ENCODE results near the gene NPHS1. TPM values are rescaled to one million over a fixed set of nuclear protein-coding genes. Genes with fewer than 3 reads are reported as not detected.

Gene NPHS1
- total and polyA plus RNA-seq, 2 of the 8 experiments (the other 6 are each of a cell fraction or from before 2014, with no cell fraction given) = 1.3 to 1.4 TPM

DNA sequence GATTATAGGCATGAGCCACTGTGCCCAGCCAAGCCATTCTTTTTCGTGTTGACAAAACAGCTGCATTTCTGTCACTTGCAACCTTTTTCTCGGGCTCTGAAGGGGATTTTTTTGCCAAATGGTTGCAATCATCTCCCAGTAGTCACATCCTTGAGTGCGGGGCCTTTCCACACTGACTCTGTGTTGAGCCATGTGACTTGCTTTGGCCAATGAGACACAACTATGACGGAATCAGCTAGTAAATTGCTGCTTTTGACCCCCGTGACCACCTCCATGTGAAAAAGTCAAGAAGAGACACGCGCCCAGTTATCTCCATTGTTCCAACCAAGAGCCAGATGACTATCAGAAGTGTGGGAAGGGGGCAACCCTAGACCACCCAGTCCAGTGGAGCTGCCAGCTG is 18.3 kb downstream of the NPHS1 start:
- Histone ChIP-seq H3K4ac (replicated peaks; ENCODE audit: insufficient read length, low read depth, low read length) (no peak overlapping the region), H4K20me1 (replicated peaks in 1 of 2; ENCODE audit: control insufficient read depth in 1 of 2, insufficient read depth in 2 of 2, low read length in 2 of 2) (no peaks in the 10 kb centered on the region), H2BK120ac (replicated peaks; ENCODE audit: low read depth, low read length) (no peak overlapping the region), H3K56ac (replicated peaks; ENCODE audit: insufficient read length, low read depth, low read length) (no peak overlapping the region), H3K4me2 (ENCODE audit: insufficient read depth in 1 of 2, low read depth in 2 of 2, low read length in 2 of 2) (no peak overlapping the region), H2AK5ac (ENCODE audit: low read depth, low read length) (no peak overlapping the region), H3K9me3 (ENCODE audit: insufficient read depth in 2 of 2, low read depth in 1 of 2, low read length in 1 of 2) (no peaks in the 10 kb centered on the region), H3K4me1 (replicated peaks in 1 of 4; ENCODE audit: control insufficient read depth in 3 of 4, insufficient read depth in 4 of 4, low read length in 3 of 4) (no peaks in the 10 kb centered on the region), H2BK5ac (ENCODE audit: low read depth, low read length) (no peak overlapping the region), H3K9ac (replicated peaks in 1 of 4; ENCODE audit: extremely low read depth in 1 of 4, low read depth in 3 of 4, low read length in 3 of 4) (no peak overlapping the region), H3K36me3 (ENCODE audit: control insufficient read depth in 2 of 4, insufficient read depth in 4 of 4, low read length in 3 of 4) (no peaks in the 10 kb centered on the region), H2BK12ac (ENCODE audit: low read depth, low read length) (no peak overlapping the region), H3K27me3 (replicated peaks in 1 of 4; ENCODE audit: control insufficient read depth in 3 of 4, extremely low read depth in 1 of 4, insufficient read depth in 3 of 4, low read length in 3 of 4) (no peaks in the 10 kb centered on the region; a peak in 1 of 7 replicates), H3K18ac (ENCODE audit: extremely low read depth, low read length) (no peak overlapping the region), H3K14ac (ENCODE audit: insufficient read length) (no peak overlapping the region), H3K79me1 (ENCODE audit: low read depth, low read length) (no peaks in the 10 kb centered on the region), H4K5ac (ENCODE audit: insufficient read length, low read depth, low read length) (no peak overlapping the region), H3K23me2 (ENCODE audit: low read depth, low read length) (no peaks in the 10 kb centered on the region), H3K4me3 (ENCODE audit: extremely low read depth in 1 of 4, insufficient read depth in 2 of 4, low read depth in 3 of 4, low read length in 4 of 4) (no peak overlapping the region), H3K27ac (ENCODE audit: low read depth, low read length) (no peak overlapping the region), H2AFZ (ENCODE audit: low read length) (peak overlapping the region; percentile 63; the same call in 1 of the 2 replicates), H4K8ac (ENCODE audit: extremely low read depth, insufficient read depth, low read length) (no peak overlapping the region), H3K79me2 (ENCODE audit: control insufficient read depth in 1 of 2, insufficient read depth in 2 of 2, low read length in 2 of 2) (no peaks in the 10 kb centered on the region), H3K23ac (ENCODE audit: insufficient read length) (no peak overlapping the region), H2BK20ac (ENCODE audit: low read length) (no peak overlapping the region), H2BK15ac (ENCODE audit: low read length) (no peak overlapping the region), H4K91ac (replicated peaks; ENCODE audit: insufficient read length, low read length) (no peak overlapping the region)
- TF ChIP-seq, protein P1, sequence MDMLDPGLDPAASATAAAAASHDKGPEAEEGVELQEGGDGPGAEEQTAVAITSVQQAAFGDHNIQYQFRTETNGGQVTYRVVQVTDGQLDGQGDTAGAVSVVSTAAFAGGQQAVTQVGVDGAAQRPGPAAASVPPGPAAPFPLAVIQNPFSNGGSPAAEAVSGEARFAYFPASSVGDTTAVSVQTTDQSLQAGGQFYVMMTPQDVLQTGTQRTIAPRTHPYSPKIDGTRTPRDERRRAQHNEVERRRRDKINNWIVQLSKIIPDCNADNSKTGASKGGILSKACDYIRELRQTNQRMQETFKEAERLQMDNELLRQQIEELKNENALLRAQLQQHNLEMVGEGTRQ (IDR thresholded peaks at IDR 0.05; ENCODE audit: low read length) = peak; percentile 28; the same call in 1 of the 2 replicates
- no peak for TF ChIP-seq YY1 (IDR thresholded peaks at IDR 0.05; ENCODE audit: low read depth, low read length)
- WGBS, 2 experiments (ENCODE audit: extremely low coverage in 1 of 2, insufficient coverage in 1 of 2, insufficient read length in 1 of 2, insufficient replicate concordance in 2 of 2, low coverage in 1 of 2, low lambda C conversion rate in 2 of 2, missing lambda C conversion rate in 1 of 2) = 75% methylated on average over 7 of the region's 7 CpGs; no CpG with 5 or more reads in 1 of the 2 experiments
- ChIA-PET POLR2A (ENCODE audit: partially characterized antibody) (interaction anchor here (0.6 kb wide), 1 partner anchor 16 kb away, joined by 3 read pairs; no protein-coding TSS in a partner anchor), CTCF (ENCODE audit: partially characterized antibody) (interaction anchor here (1.3 to 2.6 kb wide), 4 partner anchors 8 to 16 kb away, joined by 4 to 13 read pairs (median 9); no protein-coding TSS in a partner anchor)
- FAIRE-seq (no peak), DNase-seq (ENCODE audit: low read depth in 1 of 2, low spot score in 2 of 2) (no peak)
